A549 (cell line): Measurements from ENCODE around the gene TMEM163. TPM values are rescaled to one million over a fixed set of nuclear protein-coding genes. Genes with fewer than 3 reads are reported as not detected.

Source experiments
- ATAC-seq, 2 experiments: fragments of 200-7000 bp in 1 of 2; fragments of >200 bp in 1 of 2; cut with Nextera tagmentation in 1 of 2; cut with Tn5 transposase in 1 of 2; 3 replicates each; pipeline versions ENCODE4 v1.8.0 to v1.9.1; 2018 to 2020; ENCODE audit warnings: mild to moderate bottlenecking in 1 of 2, moderate library complexity in 1 of 2
- CTCF ChIA-PET: fragments of 300-600 bp; sonication (Branson Sonifier 250); formaldehyde crosslinking; extraction: SDS; loops from one replicate; lab custom pipeline; 2021; ENCODE audit warnings: antibody characterized with exemption, inconsistent platforms; lab: Yijun Ruan, JAX
- POLR2A ChIA-PET: fragments of 350-600 bp; formaldehyde crosslinking; extraction: SDS; loops from one replicate; lab custom pipeline; 2021; ENCODE audit warnings: antibody characterized with exemption, inconsistent platforms; lab: Yijun Ruan, JAX
- DNase-seq, 2 experiments: peaks; one replicate each; pipeline versions ENCODE4 v3.0.0 to v3.0.0-alpha.2; 2011 to 2016; ENCODE audit warnings: low read depth in 1 of 2, low spot score in 1 of 2
- FAIRE-seq: peaks from 2 replicates; lab custom pipeline; 2011; peaks lifted over from hg19 to GRCh38; lab: Jason Lieb, UNC
- H3K27ac ChIP-seq, 2 experiments: fragments of >200 bp; sonication (Bioruptor Twin); formaldehyde crosslinking; 3 replicates each; pipeline ENCODE4 v1.5.1; 2016 to 2017
- H3K4me1 ChIP-seq: fragments of >200 bp; sonication (Bioruptor Twin); formaldehyde crosslinking; 3 replicates; pipeline ENCODE4 v1.6.1; 2016
- H3K4me2 ChIP-seq: fragments of >200 bp; sonication (Bioruptor Twin); formaldehyde crosslinking; 3 replicates; pipeline ENCODE4 v1.6.1; 2016
- H3K4me3 ChIP-seq: fragments of >200 bp; sonication (Bioruptor Twin); formaldehyde crosslinking; 3 replicates; pipeline ENCODE4 v1.5.1; 2016
- H3K9me3 ChIP-seq: fragments of >200 bp; sonication (Bioruptor Twin); formaldehyde crosslinking; 3 replicates; pipeline ENCODE4 v1.6.1; 2016
- ATOH8 ChIP-seq: fragments of 250-450 bp; sonication (Bioruptor Pico); IDR thresholded peaks from 2 replicates; pipeline ENCODE4 v1.5.0; 2020; ENCODE audit warnings: low read depth, mild to moderate bottlenecking, moderate library complexity
- BCL3 ChIP-seq: fragments of >200 bp; sonication (Bioruptor Twin); formaldehyde crosslinking; IDR thresholded peaks from 3 replicates; pipeline ENCODE4 v1.6.1; 2016
- CBX2 ChIP-seq: fragments of 200-600 bp; sonication (generic); IDR thresholded peaks from 2 replicates; pipeline ENCODE4 v1.6.1; 2016; ENCODE audit warnings: low read depth, mild to moderate bottlenecking, borderline replicate concordance
- CHD2 ChIP-seq: fragments of 150-350 bp; IDR thresholded peaks from 2 replicates; pipeline ENCODE4 v1.6.1; 2014; ENCODE audit warnings: low read length; ENCODE audit not compliant: partially characterized antibody
- CHD4 ChIP-seq: fragments of 200-600 bp; sonication (generic); IDR thresholded peaks from 2 replicates; pipeline ENCODE4 v1.6.1; 2016; ENCODE audit warnings: antibody characterized with exemption, mild to moderate bottlenecking, borderline replicate concordance
- CTCF ChIP-seq: fragments of >200 bp; sonication (Bioruptor Twin); formaldehyde crosslinking; IDR thresholded peaks from 3 replicates; pipeline ENCODE4 v1.5.1; 2016
- E2F6 ChIP-seq: IDR thresholded peaks from 2 replicates; pipeline ENCODE4 v1.6.1; 2012; ENCODE audit warnings: low read depth, borderline replicate concordance
- GATA3 ChIP-seq: IDR thresholded peaks from 2 replicates; pipeline ENCODE4 v1.6.1; 2012; ENCODE audit warnings: borderline replicate concordance
- HOXB13 ChIP-seq: fragments of 250-450 bp; sonication (Bioruptor Pico); IDR thresholded peaks from 2 replicates; pipeline ENCODE4 v1.5.0; 2020; ENCODE audit warnings: low read depth, mild to moderate bottlenecking, moderate library complexity
- JUN ChIP-seq, 2 experiments: fragments of >200 bp; sonication (Bioruptor Twin); formaldehyde crosslinking; IDR thresholded peaks; 2 replicates in 1 of 2; 3 replicates in 1 of 2; pipeline ENCODE4 v1.6.1; 2016 to 2017
- KDM5A ChIP-seq: fragments of 200-600 bp; sonication (generic); IDR thresholded peaks from 2 replicates; pipeline ENCODE4 v1.6.1; 2016; ENCODE audit warnings: antibody characterized with exemption, mild to moderate bottlenecking
- MAFK ChIP-seq: fragments of 450-650 bp; IDR thresholded peaks from 2 replicates; pipeline ENCODE4 v1.6.1; 2014; ENCODE audit not compliant: partially characterized antibody
- MAX ChIP-seq: IDR thresholded peaks from 2 replicates; pipeline ENCODE4 v1.6.1; 2012
- MYC ChIP-seq: IDR thresholded peaks from 2 replicates; pipeline ENCODE4 v1.6.1; 2012; ENCODE audit warnings: mild to moderate bottlenecking, inconsistent platforms, low read length, improper control_type of control experiment, borderline replicate concordance
- RCOR1 ChIP-seq: fragments of 150-350 bp; IDR thresholded peaks from 2 replicates; pipeline ENCODE4 v1.6.1; 2014; ENCODE audit warnings: antibody characterized with exemption, low read length, low read depth
- ZFP36 ChIP-seq: fragments of 450-650 bp; IDR thresholded peaks from 2 replicates; pipeline ENCODE4 v1.6.1; 2014; ENCODE audit warnings: borderline replicate concordance; ENCODE audit not compliant: partially characterized antibody
- ZSCAN20 ChIP-seq: fragments of 250-450 bp; sonication (Bioruptor Pico); IDR thresholded peaks from 2 replicates; pipeline ENCODE4 v1.8.0; 2022; ENCODE audit warnings: mild to moderate bottlenecking, moderate library complexity
- WGBS: methylation state at CpG from one replicate; pipeline ENCODE4 v1.1.6; 2017; ENCODE audit errors: missing lambda C conversion rate; 5-methylcytosine and 5-hydroxymethylcytosine counted together
- polyA plus RNA-seq, 4 experiments: library from polyadenylated mRNA; depleted of rRNA in 3 of 4; stranded (reverse); fragments of >200 nt; fragmentation: RNase III in 1 of 4; extraction: RNeasy Plus Mini Kit Qiagen cat#74134 plus additional on column Dnase treatment in 1 of 4; gene quantifications; 2 replicates in 3 of 4; 3 replicates in 1 of 4; pipeline ENCODE4 v1.2.3, GENCODE V29; 2011 to 2017

Gene TMEM163
- polyA plus RNA-seq, 2 of the 4 experiments (the other 2 are of a cell fraction), result not detected

GRCh38 chr2:134499307-134499926 is 219.4 kb downstream of the TMEM163 start:
- 46% methylated on average over 9 of the region's 9 CpGs for WGBS
- POLR2A ChIA-PET, result no interaction called here

GRCh38 chr2:134498654-134499053 is 220.1 kb downstream of the TMEM163 start:
- ChIA-PET POLR2A (no interaction called here), CTCF (no interaction called here)
- TF ChIP-seq CBX2 (no peak), ATOH8 (CRISPR knock-in tag) (no peak), RCOR1 (no peak), MAX (no peak), KDM5A (no peak), CHD4 (no peak), GATA3 (no peak), CTCF (no peak), ZSCAN20 (CRISPR knock-in tag) (no peak), E2F6 (no peak)
- Histone ChIP-seq H3K4me1 (no peaks in the 10 kb centered on the region), H3K4me2 (no peak overlapping the region), H3K9me3 (no peaks in the 10 kb centered on the region), H3K27ac (no peak overlapping the region), H3K4me3 (no peak overlapping the region)
- no peak for DNase-seq
- no peak for FAIRE-seq
- no peak for ATAC-seq
- 27% methylated on average over 3 of the region's 7 CpGs for WGBS

More at GRCh38 chr2:134499307-134499926, 219.4 kb downstream of the TMEM163 start:
- FAIRE-seq, result no peak
- ATAC-seq, result no peak
- Histone ChIP-seq H3K4me1 (no peaks in the 10 kb centered on the region), H3K4me3 (no peak overlapping the region)
- TF ChIP-seq MYC (no peak), CTCF (no peak), BCL3 (no peak)
- TF ChIP-seq, all 56 proteins: peak for 0
- no peak overlapping the region for H3K4me2 ChIP-seq
- DNase-seq, result no peak
- no peak overlapping the region for H3K27ac ChIP-seq
- CTCF ChIA-PET, result no interaction called here
- no peaks in the 10 kb centered on the region for H3K9me3 ChIP-seq

- WGBS, result 16% methylated on average over 4 of the region's 4 CpGs
- CTCF ChIA-PET, result interaction anchor here (0.9 kb wide), 1 partner anchor 23 kb away, joined by 3 read pairs; no protein-coding TSS in a partner anchor
- FAIRE-seq, result no peak
- H3K27ac ChIP-seq, result no peak overlapping the region
- TF ChIP-seq HOXB13 (CRISPR knock-in tag) (no peak), MYC (no peak), JUN (IDR thresholded peaks at IDR 0.05) (no peak), CHD2 (no peak), ZFP36 (no peak), MAFK (no peak)
- H3K9me3 ChIP-seq, result no peaks in the 10 kb centered on the region
- ATAC-seq, result no peak
- H3K4me3 ChIP-seq, result no peak overlapping the region
- POLR2A ChIA-PET, result no interaction called here
- DNase-seq, result no peak
- no peak overlapping the region for H3K4me2 ChIP-seq
- H3K4me1 ChIP-seq, result no peaks in the 10 kb centered on the region
These were observed 225.0 kb downstream of the TMEM163 start for GRCh38 chr2:134493797-134494196.
